Endothelial cell (in vitro differentiated cells): ENCODE results near the gene KREMEN1. TPM values are rescaled to one million over a fixed set of nuclear protein-coding genes. Genes with fewer than 3 reads are reported as not detected.

Experiments used
- DNase-seq: peaks from one replicate; pipeline ENCODE4 v3.0.0; 2021; ENCODE audit warnings: low spot score
- H3K27ac Mint-ChIP-seq: one replicate; pipeline ENCODE4 v1.8.0; 2021; ENCODE audit warnings: mixed read lengths, inconsistent platforms; ENCODE audit not compliant: unreplicated experiment
- H3K27me3 Mint-ChIP-seq: one replicate; pipeline ENCODE4 v1.8.0; 2021; ENCODE audit warnings: mild to moderate bottlenecking, moderate library complexity, mixed read lengths, inconsistent platforms; ENCODE audit not compliant: unreplicated experiment
- H3K36me3 Mint-ChIP-seq: one replicate; pipeline ENCODE4 v1.8.0; 2021; ENCODE audit warnings: mild to moderate bottlenecking, low read depth, mixed read lengths, inconsistent platforms; ENCODE audit not compliant: unreplicated experiment
- H3K4me1 Mint-ChIP-seq: one replicate; pipeline ENCODE4 v1.8.0; 2021; ENCODE audit warnings: mild to moderate bottlenecking, mixed read lengths, inconsistent platforms; ENCODE audit not compliant: unreplicated experiment
- H3K4me3 Mint-ChIP-seq: one replicate; pipeline ENCODE4 v1.8.0; 2021; ENCODE audit warnings: mild to moderate bottlenecking, mixed read lengths, inconsistent platforms; ENCODE audit not compliant: unreplicated experiment
- H3K9me3 Mint-ChIP-seq: one replicate; pipeline ENCODE4 v1.8.0; 2021; ENCODE audit warnings: mixed read lengths, inconsistent platforms; ENCODE audit not compliant: unreplicated experiment
- CTCF ChIP-seq: fragments of 200-600 bp; sonication (generic); IDR thresholded peaks from one replicate; pipeline ENCODE4 v1.5.0; 2021; ENCODE audit warnings: antibody characterized with exemption; ENCODE audit not compliant: unreplicated experiment
- total RNA-seq: library from RNA; stranded (reverse); fragmentation: NEBNext Ultra II Directional; extraction: Animal tissue kit (Norgen Biotek cat#: 25700); gene quantifications from one replicate; pipeline ENCODE4 v1.2.1, GENCODE V29; 2021; ENCODE audit not compliant: unreplicated experiment

Gene KREMEN1
- total RNA-seq, 1 donor from 2014 or later: 3.1 TPM

GRCh38 chr22:29061773-29062172 lies 11.1 kb upstream of the KREMEN1 start, which contains the start of gene C22orf31:
TSS of gene C22orf31 (minus strand) at chr22:29061831. CDS start at chr22:29061792, 39 bp downstream.
- no peaks in the 10 kb centered on the region for H3K36me3 Mint-ChIP-seq

GRCh38 chr22:29062286-29062821 lies 10.5 kb upstream of the KREMEN1 start:
- no peak for TF ChIP-seq CTCF
- H3K27me3 Mint-ChIP-seq: peaks cover 7% of the 10 kb centered on the region
- DNase-seq: no peak
- H3K27ac Mint-ChIP-seq: no peak overlapping the region
- peaks cover 22% of the 10 kb centered on the region for H3K4me1 Mint-ChIP-seq
- H3K36me3 Mint-ChIP-seq: no peaks in the 10 kb centered on the region
- no peak overlapping the region for H3K4me3 Mint-ChIP-seq
- no peaks in the 10 kb centered on the region for H3K9me3 Mint-ChIP-seq

More at GRCh38 chr22:29061773-29062172, 11.1 kb upstream of the KREMEN1 start, which contains the start of gene C22orf31:
- TF ChIP-seq CTCF: no peak
- Mint-ChIP-seq H3K27ac (no peak within 1 kb of the TSS), H3K4me1 (peaks cover 22% of the 10 kb centered on the region), H3K9me3 (no peaks in the 10 kb centered on the region), H3K4me3 (no peak within 1 kb of the TSS), H3K27me3 (peaks cover 6% of the 10 kb centered on the region)
- DNase-seq: no peak

- Mint-ChIP-seq H3K27me3 (peaks cover 5% of the 10 kb centered on the region), H3K9me3 (no peaks in the 10 kb centered on the region), H3K27ac (no peak overlapping the region), H3K4me3 (no peak overlapping the region), H3K4me1 (peaks cover 16% of the 10 kb centered on the region), H3K36me3 (no peaks in the 10 kb centered on the region)
- TF ChIP-seq CTCF: no peak
- DNase-seq: no peak
These were observed 7.2 kb upstream of the KREMEN1 start for GRCh38 chr22:29065468-29066190.

- peaks cover 7% of the 10 kb centered on the region for H3K27me3 Mint-ChIP-seq
- H3K4me1 Mint-ChIP-seq: peaks cover 17% of the 10 kb centered on the region
- no peak overlapping the region for H3K4me3 Mint-ChIP-seq
- no peak for TF ChIP-seq CTCF
- DNase-seq: no peak
- H3K27ac Mint-ChIP-seq: no peak overlapping the region
- no peaks in the 10 kb centered on the region for H3K9me3 Mint-ChIP-seq
- H3K36me3 Mint-ChIP-seq: no peaks in the 10 kb centered on the region
These were observed 3.4 kb upstream of the KREMEN1 start for GRCh38 chr22:29069463-29069862.

GRCh38 chr22:29070490-29070889 lies 2.3 kb upstream of the KREMEN1 start:
- no peaks in the 10 kb centered on the region for H3K36me3 Mint-ChIP-seq
- no peak for DNase-seq
- no peak overlapping the region for H3K27ac Mint-ChIP-seq
- peaks cover 15% of the 10 kb centered on the region for H3K4me1 Mint-ChIP-seq
- no peak for TF ChIP-seq CTCF
- peak overlapping the region; percentile 74 for H3K4me3 Mint-ChIP-seq
- H3K9me3 Mint-ChIP-seq: no peaks in the 10 kb centered on the region
- H3K27me3 Mint-ChIP-seq: peaks cover 7% of the 10 kb centered on the region
